IPS-11a (cell line): ENCODE data around the gene SPON1.
"Not testable (repeated sequence)": the region's sequence is repeated elsewhere in the genome, so short reads cannot be mapped to it uniquely, and the experiment has no call there.

Experiments used
- H3K4me3 ChIP-seq: one replicate; pipeline ENCODE4 v1.5.1; 2013; ENCODE audit warnings: low read depth, low read length, control low read depth

SPON1 gene

GRCh38 chr11:14075118-14076078, 112.9 kb downstream of the SPON1 start:
- H3K4me3 ChIP-seq, result no peak overlapping the region

- no peak overlapping the region for H3K4me3 ChIP-seq
These were observed 116.5 kb downstream of the SPON1 start for GRCh38 chr11:14079011-14079410.

GRCh38 chr11:14079797-14080196, 117.3 kb downstream of the SPON1 start:
- H3K4me3 ChIP-seq, result no peak overlapping the region

GRCh38 chr11:14081581-14082231, 119.2 kb downstream of the SPON1 start:
- no peak overlapping the region for H3K4me3 ChIP-seq

- H3K4me3 ChIP-seq, result no peak overlapping the region
These were observed 119.8 kb downstream of the SPON1 start for GRCh38 chr11:14082338-14082737.

GRCh38 chr11:14088861-14089260, 126.3 kb downstream of the SPON1 start:
- H3K4me3 ChIP-seq, result not testable (repeated sequence)

- H3K4me3 ChIP-seq, result no peak overlapping the region
These were observed 127.4 kb downstream of the SPON1 start for GRCh38 chr11:14089690-14090462.

GRCh38 chr11:14090631-14091030, 128.1 kb downstream of the SPON1 start:
- H3K4me3 ChIP-seq, result not testable (repeated sequence)

- H3K4me3 ChIP-seq, result no peak overlapping the region
These were observed 130.5 kb downstream of the SPON1 start for GRCh38 chr11:14093065-14093464.

GRCh38 chr11:14094481-14095037, 132.0 kb downstream of the SPON1 start:
- H3K4me3 ChIP-seq, result no peak overlapping the region

- H3K4me3 ChIP-seq, result no peak overlapping the region
These were observed 133.4 kb downstream of the SPON1 start for GRCh38 chr11:14095882-14096281.

- H3K4me3 ChIP-seq, result no peak overlapping the region
These were observed 134.1 kb downstream of the SPON1 start for GRCh38 chr11:14096606-14097005.

GRCh38 chr11:14101388-14101787, 138.9 kb downstream of the SPON1 start:
- H3K4me3 ChIP-seq, result no peak overlapping the region

GRCh38 chr11:14102766-14103165, 140.2 kb downstream of the SPON1 start:
- no peak overlapping the region for H3K4me3 ChIP-seq

GRCh38 chr11:14105446-14105845, 142.9 kb downstream of the SPON1 start:
- no peak overlapping the region for H3K4me3 ChIP-seq

GRCh38 chr11:14106303-14107049, 144.0 kb downstream of the SPON1 start:
- no peak overlapping the region for H3K4me3 ChIP-seq

- H3K4me3 ChIP-seq, result no peak overlapping the region
These were observed 144.5 kb downstream of the SPON1 start for GRCh38 chr11:14107050-14107430.

GRCh38 chr11:14109742-14110141, 147.2 kb downstream of the SPON1 start:
- no peak overlapping the region for H3K4me3 ChIP-seq

GRCh38 chr11:14110629-14111028, 148.1 kb downstream of the SPON1 start:
- H3K4me3 ChIP-seq, result no peak overlapping the region

GRCh38 chr11:14111496-14111895, 149.0 kb downstream of the SPON1 start:
- H3K4me3 ChIP-seq, result no peak overlapping the region
